ENCODE results near the gene HHAT. TPM values are rescaled to one million over a fixed set of nuclear protein-coding genes. Genes with fewer than 3 reads are reported as not detected.

Gene HHAT
- total and polyA plus RNA-seq, 2 donors (not counting 3 experiments of a cell fraction or from before 2014, with no cell fraction given) = 2.4 to 4.3 TPM

GRCh38 chr1:210505601-210506496 is 177.1 kb downstream of the HHAT start:
- Histone ChIP-seq H3K4me1 (ENCODE audit: control insufficient read depth, extremely low read depth, insufficient read depth, low read length) (no peaks in the 10 kb centered on the region), H3K9me3 (replicated peaks; ENCODE audit: control insufficient read depth, insufficient read depth, low read length) (no peaks in the 10 kb centered on the region), H3K4me2 (ENCODE audit: insufficient read depth, low read length) (no peak overlapping the region), H3K36me3 (ENCODE audit: control insufficient read depth in 2 of 2, extremely low read depth in 1 of 2, insufficient read depth in 2 of 2, low read length in 2 of 2) (no peaks in the 10 kb centered on the region), H3K27ac (ENCODE audit: insufficient read depth, low read depth, low read length) (no peak overlapping the region), H3K4me3 (replicated peaks in 1 of 3; ENCODE audit: insufficient read depth in 1 of 3, low read depth in 1 of 3, low read length in 3 of 3) (no peak overlapping the region), H3K9ac (replicated peaks; ENCODE audit: extremely low read depth, insufficient read depth, low read length) (no peak overlapping the region), H2AFZ (ENCODE audit: low read depth, low read length) (no peak overlapping the region), H3K27me3 (ENCODE audit: control insufficient read depth in 2 of 2, insufficient read depth in 2 of 2, low read length in 2 of 2) (no peaks in the 10 kb centered on the region), H4K20me1 (replicated peaks; ENCODE audit: control insufficient read depth, extremely low read depth, insufficient read depth, low read length) (no peaks in the 10 kb centered on the region), H3K9me1 (replicated peaks; ENCODE audit: control insufficient read depth, extremely low read depth, insufficient read depth, low read length) (no peaks in the 10 kb centered on the region), H3K79me2 (ENCODE audit: control insufficient read depth, insufficient read depth, low read length) (no peaks in the 10 kb centered on the region)
- FAIRE-seq (no peak), DNase-seq (ENCODE audit: low read depth, low spot score) (no peak)
- intact Hi-C loops (cut with micrococcal nuclease) (no loop called here), dilution Hi-C loops (cut with MboI; ENCODE audit: extremely low pct_ligation_motif_present, low sequenced_read_pairs) (no loop called here)
- POLR2A ChIA-PET = no interaction called here
- CTCF ChIA-PET = no interaction called here
- BruUV-seq (replicated peaks) = no TSS peak
- TF ChIP-seq CTCF (IDR thresholded peaks at IDR 0.05; ENCODE audit: extremely low read depth in 1 of 2, insufficient read depth in 1 of 2, low read depth in 1 of 2, low read length in 2 of 2) = no peak
- TF ChIP-seq MYC (IDR thresholded peaks at IDR 0.05; ENCODE audit: low read depth, low read length) = no peak
- TF ChIP-seq GATA2 (IDR thresholded peaks at IDR 0.05; ENCODE audit: insufficient read depth, insufficient read length, low read depth, low read length) = no peak
- no peak for TF ChIP-seq POLR2AphosphoS5 (IDR thresholded peaks at IDR 0.05; ENCODE audit: insufficient read depth, low read depth, low read length)
- no peak for TF ChIP-seq JUN (IDR thresholded peaks at IDR 0.05; ENCODE audit: borderline replicate concordance, insufficient read depth, insufficient read length, low read depth)
- TF ChIP-seq POLR2A (IDR thresholded peaks at IDR 0.05; ENCODE audit: low read depth, low read length) = no peak
- TF ChIP-seq EZH2 (IDR thresholded peaks at IDR 0.05; ENCODE audit: borderline replicate concordance, low read depth, low read length, severe bottlenecking) = no peak
- TF ChIP-seq MAX (IDR thresholded peaks at IDR 0.05; ENCODE audit: insufficient read depth, insufficient read length) = no peak
- TF ChIP-seq FOS (IDR thresholded peaks at IDR 0.05; ENCODE audit: borderline replicate concordance, insufficient read depth, low read length) = no peak
